Measurements from ENCODE around the gene GARIN5A. TPM values are rescaled to one million over a fixed set of nuclear protein-coding genes. Genes with fewer than 3 reads are reported as not detected.
A peak's percentile ranks its signal among the peaks of the same experiment; 100 is the strongest.

Gene GARIN5A
- total RNA-seq, 1 donor from 2014 or later = 1.9 TPM

GRCh38 chr19:50493171-50493570 is 16.5 kb upstream of the GARIN5A start:
- H3K27me3 Mint-ChIP-seq = peaks cover 70% of the 10 kb centered on the region
- DNase-seq (ENCODE audit: extremely low spot score, unreplicated experiment) = no peak
- no peak overlapping the region for H3K27ac Mint-ChIP-seq
- H3K9me3 Mint-ChIP-seq = no peaks in the 10 kb centered on the region
- no peak overlapping the region for H3K4me3 Mint-ChIP-seq
- H3K36me3 Mint-ChIP-seq = peaks cover 6% of the 10 kb centered on the region
- TF ChIP-seq, protein P1, sequence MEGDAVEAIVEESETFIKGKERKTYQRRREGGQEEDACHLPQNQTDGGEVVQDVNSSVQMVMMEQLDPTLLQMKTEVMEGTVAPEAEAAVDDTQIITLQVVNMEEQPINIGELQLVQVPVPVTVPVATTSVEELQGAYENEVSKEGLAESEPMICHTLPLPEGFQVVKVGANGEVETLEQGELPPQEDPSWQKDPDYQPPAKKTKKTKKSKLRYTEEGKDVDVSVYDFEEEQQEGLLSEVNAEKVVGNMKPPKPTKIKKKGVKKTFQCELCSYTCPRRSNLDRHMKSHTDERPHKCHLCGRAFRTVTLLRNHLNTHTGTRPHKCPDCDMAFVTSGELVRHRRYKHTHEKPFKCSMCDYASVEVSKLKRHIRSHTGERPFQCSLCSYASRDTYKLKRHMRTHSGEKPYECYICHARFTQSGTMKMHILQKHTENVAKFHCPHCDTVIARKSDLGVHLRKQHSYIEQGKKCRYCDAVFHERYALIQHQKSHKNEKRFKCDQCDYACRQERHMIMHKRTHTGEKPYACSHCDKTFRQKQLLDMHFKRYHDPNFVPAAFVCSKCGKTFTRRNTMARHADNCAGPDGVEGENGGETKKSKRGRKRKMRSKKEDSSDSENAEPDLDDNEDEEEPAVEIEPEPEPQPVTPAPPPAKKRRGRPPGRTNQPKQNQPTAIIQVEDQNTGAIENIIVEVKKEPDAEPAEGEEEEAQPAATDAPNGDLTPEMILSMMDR (conservative IDR thresholded peaks at IDR 0.05) = no peak
- H3K4me1 Mint-ChIP-seq (ENCODE audit: unreplicated experiment) = peaks cover 17% of the 10 kb centered on the region

GRCh38 chr19:50492303-50493052 is 15.8 kb upstream of the GARIN5A start:
- TF ChIP-seq, protein P1 (conservative IDR thresholded peaks at IDR 0.05) = no peak
- Mint-ChIP-seq H3K4me3 (no peak overlapping the region), H3K36me3 (peaks cover 6% of the 10 kb centered on the region), H3K9me3 (no peaks in the 10 kb centered on the region), H3K4me1 (ENCODE audit: unreplicated experiment) (peaks cover 17% of the 10 kb centered on the region), H3K27me3 (peaks cover 74% of the 10 kb centered on the region), H3K27ac (peak overlapping the region; percentile 8)
- DNase-seq (ENCODE audit: extremely low spot score, unreplicated experiment) = no peak

DNA sequence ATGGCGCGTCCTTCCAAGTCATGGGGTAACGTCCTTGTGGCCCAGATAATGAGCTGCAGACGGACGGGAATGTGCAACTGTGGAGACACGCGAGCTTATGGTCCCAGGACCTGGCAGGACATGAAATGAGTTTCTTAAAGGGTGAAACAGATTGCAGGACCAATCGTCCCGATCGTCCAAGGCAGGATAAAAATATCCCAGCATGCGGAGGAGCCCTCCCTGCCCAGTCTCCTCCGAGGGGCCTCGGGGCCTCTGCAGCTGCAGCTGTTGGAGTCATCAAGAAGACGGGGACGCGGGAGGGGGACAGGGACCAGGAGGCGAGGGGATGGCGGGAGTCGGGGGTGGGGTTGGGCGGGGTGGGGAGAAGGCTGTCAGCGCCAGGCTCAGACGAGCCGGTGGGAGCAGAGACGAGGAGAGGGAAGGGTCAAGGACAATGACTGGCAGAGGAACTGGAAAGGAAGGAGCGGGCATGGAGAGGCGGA is 14.4 kb upstream of the GARIN5A start:
- Mint-ChIP-seq H3K4me1 (ENCODE audit: unreplicated experiment) (peaks cover 17% of the 10 kb centered on the region), H3K27me3 (peaks cover 80% of the 10 kb centered on the region), H3K9me3 (no peaks in the 10 kb centered on the region), H3K36me3 (peaks cover 13% of the 10 kb centered on the region), H3K4me3 (no peak overlapping the region), H3K27ac (no peak overlapping the region)
- TF ChIP-seq, protein P1 (conservative IDR thresholded peaks at IDR 0.05) = no peak
- no peak for DNase-seq (ENCODE audit: extremely low spot score, unreplicated experiment)

GRCh38 chr19:50490411-50490811 is 13.8 kb upstream of the GARIN5A start:
- TF ChIP-seq, protein P1 (conservative IDR thresholded peaks at IDR 0.05) = no peak
- Mint-ChIP-seq H3K36me3 (peaks cover 13% of the 10 kb centered on the region), H3K4me3 (no peak overlapping the region), H3K9me3 (no peaks in the 10 kb centered on the region), H3K4me1 (ENCODE audit: unreplicated experiment) (peaks cover 17% of the 10 kb centered on the region), H3K27ac (no peak overlapping the region), H3K27me3 (peaks cover 77% of the 10 kb centered on the region)
- DNase-seq (ENCODE audit: extremely low spot score, unreplicated experiment) = no peak

DNA sequence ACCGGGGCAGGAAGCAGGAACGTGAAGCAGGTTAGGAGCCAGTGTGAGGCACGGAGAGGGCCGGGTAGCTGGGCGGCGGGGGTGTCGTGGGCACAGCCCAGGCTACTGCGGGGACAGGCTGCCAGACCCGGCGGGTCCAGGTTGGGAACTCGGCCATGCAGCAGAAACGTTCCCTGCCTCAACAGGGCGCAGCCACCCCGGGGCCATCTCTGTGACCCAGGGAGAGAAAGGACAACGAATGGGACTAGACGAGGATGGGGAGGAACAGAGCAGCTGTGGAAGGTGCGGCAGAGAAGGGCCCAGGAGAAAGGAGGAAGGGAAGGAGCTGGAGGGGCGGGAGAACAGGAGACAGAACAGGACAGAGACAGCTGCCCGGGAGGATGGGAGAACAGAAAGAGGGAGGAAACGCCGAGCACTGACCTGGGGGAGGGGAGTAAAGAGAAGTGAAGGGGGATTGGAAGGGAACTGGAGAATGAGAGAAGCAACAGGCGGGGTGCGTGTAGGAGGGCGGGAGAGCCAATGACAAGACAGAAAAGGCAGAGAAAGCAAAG is 12.9 kb upstream of the GARIN5A start:
- Mint-ChIP-seq H3K4me1 (ENCODE audit: unreplicated experiment) (peaks cover 17% of the 10 kb centered on the region), H3K27me3 (peaks cover 68% of the 10 kb centered on the region), H3K36me3 (peaks cover 10% of the 10 kb centered on the region), H3K4me3 (peak overlapping the region; percentile 39), H3K9me3 (no peaks in the 10 kb centered on the region), H3K27ac (no peak overlapping the region)
- TF ChIP-seq, protein P1 (conservative IDR thresholded peaks at IDR 0.05) = no peak
- DNase-seq (ENCODE audit: extremely low spot score, unreplicated experiment) = no peak

Measured in type B pancreatic cell (in vitro differentiated cells).